PC-3 (cell line): ENCODE results near the gene ENOX2. TPM values are rescaled to one million over a fixed set of nuclear protein-coding genes. Genes with fewer than 3 reads are reported as not detected.
A peak's percentile ranks its signal among the peaks of the same experiment; 100 is the strongest.

ENCODE experiments used
- ATAC-seq: fragments of 200-7000 bp; cut with Tn5 transposase; 2 replicates; pipeline ENCODE4 v1.9.1; 2020; ENCODE audit warnings: mild to moderate bottlenecking, moderate library complexity
- BruUV-seq: library from RNA; stranded (reverse); fragments of 400-500 nt; replicated peaks from 2 replicates; lab custom pipeline; 2021; lab: Mats Ljungman, UMichigan
- CTCF ChIA-PET: fragments of 300-600 bp; sonication (Branson Sonifier 250); formaldehyde crosslinking; loops from one replicate; lab custom pipeline; 2022; ENCODE audit warnings: antibody characterized with exemption; lab: Charles Lee
- POLR2A ChIA-PET: fragments of 300-600 bp; sonication (Branson Sonifier 250); formaldehyde crosslinking; loops from one replicate; lab custom pipeline; 2022; ENCODE audit warnings: antibody characterized with exemption; ENCODE audit not compliant: unreplicated experiment; lab: Charles Lee
- DNase-seq: peaks from one replicate; pipeline ENCODE4 v3.0.0-alpha.2; 2015
- H2AFZ ChIP-seq: fragments of 300-600 bp; sonication (generic); 2 replicates; pipeline ENCODE4 v1.6.0; 2016; ENCODE audit warnings: antibody characterized with exemption, low read length
- H3F3A ChIP-seq: fragments of 300-600 bp; sonication (generic); one replicate; pipeline ENCODE4 v1.6.0; 2017; ENCODE audit warnings: antibody characterized with exemption, low read length, control low read depth, mild to moderate bottlenecking; ENCODE audit not compliant: unreplicated experiment
- H3K27ac ChIP-seq: fragments of 300-600 bp; sonication (generic); 2 replicates; pipeline ENCODE4 v1.5.1; 2016; ENCODE audit warnings: mild to moderate bottlenecking, low read length
- H3K27me3 ChIP-seq: fragments of 300-600 bp; sonication (generic); 2 replicates; pipeline ENCODE4 v1.6.1; 2016; ENCODE audit warnings: low read length, mixed read lengths
- H3K36me3 ChIP-seq: fragments of 300-600 bp; sonication (generic); 2 replicates; pipeline ENCODE4 v1.6.1; 2016; ENCODE audit warnings: low read depth, mixed run types, low read length, mixed read lengths
- H3K4me1 ChIP-seq: fragments of 300-600 bp; sonication (generic); 2 replicates; pipeline ENCODE4 v1.5.1; 2016; ENCODE audit warnings: low read length; ENCODE audit not compliant: insufficient read depth
- H3K4me2 ChIP-seq: fragments of 300-600 bp; sonication (generic); 2 replicates; pipeline ENCODE4 v1.6.0; 2016; ENCODE audit warnings: low read length
- H3K4me3 ChIP-seq: fragments of 300-600 bp; sonication (generic); 2 replicates; pipeline ENCODE4 v1.5.1; 2016; ENCODE audit warnings: mild to moderate bottlenecking, low read length, mixed read lengths
- H3K79me2 ChIP-seq: fragments of 300-600 bp; sonication (generic); 2 replicates; pipeline ENCODE4 v1.6.1; 2017; ENCODE audit warnings: low read length, mixed read lengths
- H3K9ac ChIP-seq: fragments of 300-600 bp; sonication (generic); 2 replicates; pipeline ENCODE4 v1.6.0; 2016; ENCODE audit warnings: mild to moderate bottlenecking, low read length
- H3K9me2 ChIP-seq: fragments of 300-600 bp; sonication (generic); replicated peaks from 2 replicates; pipeline ENCODE4 v1.6.1; 2016; ENCODE audit warnings: mixed run types, low read length, mixed read lengths
- H3K9me3 ChIP-seq: fragments of 300-600 bp; sonication (generic); 2 replicates; pipeline ENCODE4 v1.6.1; 2016; ENCODE audit warnings: low read length, mixed read lengths
- H4K20me1 ChIP-seq: fragments of 300-600 bp; sonication (generic); 2 replicates; pipeline ENCODE4 v1.6.1; 2016; ENCODE audit warnings: low read length, mixed read lengths
- EZH2 ChIP-seq: fragments of 300-600 bp; sonication (generic); IDR thresholded peaks from one replicate; pipeline ENCODE4 v1.6.1; 2017; ENCODE audit warnings: antibody characterized with exemption, mild to moderate bottlenecking, low read length; ENCODE audit not compliant: unreplicated experiment
- EZH2phosphoT487 ChIP-seq: fragments of 300-600 bp; sonication (generic); IDR thresholded peaks from 2 replicates; pipeline ENCODE4 v1.6.1; 2018; ENCODE audit warnings: mild to moderate bottlenecking, antibody characterized with exemption, low read length, borderline replicate concordance
- intact Hi-C: fragments of 100-400 bp; cut with micrococcal nuclease; formaldehyde crosslinking; loops from 2 replicates; pipeline ENCODE4 v1.9.0; 2023
- total RNA-seq: library from RNA; depleted of rRNA; stranded (reverse); fragments of >200 nt; gene quantifications from 2 replicates; pipeline ENCODE4 v1.2.3, GENCODE V29; 2014
- TF ChIP-seq, protein P1 (sequence below): fragments of 300-600 bp; sonication (generic); conservative IDR thresholded peaks from 2 replicates; pipeline ENCODE4 v1.5.1; 2017; ENCODE audit warnings: antibody characterized with exemption, low read depth, mild to moderate bottlenecking, low read length

Gene ENOX2
- total RNA-seq, 1 experiment from 2014 or later = 11.8 TPM

DNA sequence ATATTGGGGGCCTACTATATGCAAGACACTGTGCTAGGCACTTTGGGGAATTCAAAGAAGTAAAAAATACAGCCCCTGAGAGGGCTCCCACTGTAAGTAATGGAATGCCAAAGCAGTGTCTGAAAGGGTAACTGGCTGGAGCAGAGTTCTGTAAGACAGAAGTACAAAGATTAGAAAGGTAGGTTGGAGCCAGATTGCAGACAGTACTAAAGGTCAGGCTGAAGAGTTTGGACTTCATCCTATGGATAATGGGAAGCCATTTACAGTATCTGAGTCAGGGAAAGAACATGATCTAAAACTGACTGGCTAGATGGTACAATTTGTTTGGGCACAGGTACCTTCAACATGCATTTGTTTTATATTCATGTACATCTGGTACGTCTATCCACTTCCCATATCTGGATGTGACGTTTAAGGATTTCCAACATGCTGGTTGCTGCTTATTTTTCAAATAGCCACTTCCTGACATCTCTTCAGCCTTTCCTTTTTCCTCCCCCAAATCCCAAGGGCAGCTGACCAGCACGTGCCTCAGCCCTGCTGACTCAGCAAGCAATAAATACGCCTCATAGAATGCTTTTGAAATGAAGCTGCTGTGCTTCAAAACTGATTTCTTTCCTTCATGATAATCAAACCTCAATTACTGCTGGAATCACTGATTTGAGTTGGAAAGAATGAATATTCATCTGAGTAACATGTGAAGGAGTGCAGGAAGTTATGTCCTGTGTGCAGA lies 9.5 kb downstream of the ENOX2 start:
- TF ChIP-seq EZH2 = no peak
- no peak for TF ChIP-seq EZH2phosphoT487
- TF ChIP-seq, protein P1, sequence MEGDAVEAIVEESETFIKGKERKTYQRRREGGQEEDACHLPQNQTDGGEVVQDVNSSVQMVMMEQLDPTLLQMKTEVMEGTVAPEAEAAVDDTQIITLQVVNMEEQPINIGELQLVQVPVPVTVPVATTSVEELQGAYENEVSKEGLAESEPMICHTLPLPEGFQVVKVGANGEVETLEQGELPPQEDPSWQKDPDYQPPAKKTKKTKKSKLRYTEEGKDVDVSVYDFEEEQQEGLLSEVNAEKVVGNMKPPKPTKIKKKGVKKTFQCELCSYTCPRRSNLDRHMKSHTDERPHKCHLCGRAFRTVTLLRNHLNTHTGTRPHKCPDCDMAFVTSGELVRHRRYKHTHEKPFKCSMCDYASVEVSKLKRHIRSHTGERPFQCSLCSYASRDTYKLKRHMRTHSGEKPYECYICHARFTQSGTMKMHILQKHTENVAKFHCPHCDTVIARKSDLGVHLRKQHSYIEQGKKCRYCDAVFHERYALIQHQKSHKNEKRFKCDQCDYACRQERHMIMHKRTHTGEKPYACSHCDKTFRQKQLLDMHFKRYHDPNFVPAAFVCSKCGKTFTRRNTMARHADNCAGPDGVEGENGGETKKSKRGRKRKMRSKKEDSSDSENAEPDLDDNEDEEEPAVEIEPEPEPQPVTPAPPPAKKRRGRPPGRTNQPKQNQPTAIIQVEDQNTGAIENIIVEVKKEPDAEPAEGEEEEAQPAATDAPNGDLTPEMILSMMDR = no peak
- intact Hi-C loops = no loop called here
- no TSS peak for BruUV-seq
- no peaks in the 10 kb centered on the region for H3K4me1 ChIP-seq
- DNase-seq (no peak), ATAC-seq (no peak)
- no peaks in the 10 kb centered on the region for H3K79me2 ChIP-seq
- no peak overlapping the region for H3K4me3 ChIP-seq
- no peak overlapping the region for H2AFZ ChIP-seq
- no peak overlapping the region for H3K4me2 ChIP-seq
- ChIA-PET CTCF (no interaction called here), POLR2A (no interaction called here)
- no peaks in the 10 kb centered on the region for H4K20me1 ChIP-seq
- no peaks in the 10 kb centered on the region for H3F3A ChIP-seq
- H3K9me2 ChIP-seq = no peaks in the 10 kb centered on the region
- no peak overlapping the region for H3K27ac ChIP-seq
- no peak overlapping the region for H3K9ac ChIP-seq
- no peaks in the 10 kb centered on the region for H3K9me3 ChIP-seq
- H3K36me3 ChIP-seq = no peaks in the 10 kb centered on the region
- H3K27me3 ChIP-seq = no peaks in the 10 kb centered on the region

DNA sequence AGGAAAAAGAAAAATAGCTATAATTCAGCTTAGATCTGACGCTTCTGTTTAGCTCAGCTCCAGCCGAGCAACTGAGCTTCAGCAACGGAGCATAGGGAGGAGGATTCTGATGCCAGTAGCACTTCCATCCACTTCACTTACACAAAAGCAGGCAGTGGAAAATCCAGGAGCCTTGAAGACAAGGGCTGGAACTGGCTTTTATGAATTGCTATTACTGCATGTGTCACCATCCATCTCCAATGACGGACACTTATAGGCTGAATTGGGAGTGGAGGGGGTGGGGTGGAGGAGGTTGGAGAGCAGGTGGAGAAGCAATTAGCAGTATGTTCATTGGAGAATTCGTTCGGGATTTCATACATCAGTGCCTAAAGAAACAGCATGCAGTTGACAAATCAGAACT lies 15.6 kb downstream of the ENOX2 start:
- ATAC-seq (no peak), DNase-seq (no peak)
- BruUV-seq = no TSS peak
- H3K9me3 ChIP-seq = no peaks in the 10 kb centered on the region
- no peak overlapping the region for H3K27ac ChIP-seq
- no peak overlapping the region for H3K9ac ChIP-seq
- no peaks in the 10 kb centered on the region for H3K27me3 ChIP-seq
- H2AFZ ChIP-seq = no peak overlapping the region
- peaks cover 18% of the 10 kb centered on the region for H3K4me1 ChIP-seq
- TF ChIP-seq EZH2phosphoT487 (no peak), EZH2 (no peak)
- TF ChIP-seq, protein P1 = no peak
- ChIA-PET CTCF (no interaction called here), POLR2A (interaction anchor here (0.5 kb wide), 1 partner anchor 135 kb away, joined by 3 read pairs; no protein-coding TSS in a partner anchor)
- H3K4me3 ChIP-seq = no peak overlapping the region
- intact Hi-C loops = no loop called here
- no peaks in the 10 kb centered on the region for H4K20me1 ChIP-seq
- no peaks in the 10 kb centered on the region for H3F3A ChIP-seq
- no peak overlapping the region for H3K4me2 ChIP-seq
- no peaks in the 10 kb centered on the region for H3K9me2 ChIP-seq
- H3K36me3 ChIP-seq = no peaks in the 10 kb centered on the region
- no peaks in the 10 kb centered on the region for H3K79me2 ChIP-seq

DNA sequence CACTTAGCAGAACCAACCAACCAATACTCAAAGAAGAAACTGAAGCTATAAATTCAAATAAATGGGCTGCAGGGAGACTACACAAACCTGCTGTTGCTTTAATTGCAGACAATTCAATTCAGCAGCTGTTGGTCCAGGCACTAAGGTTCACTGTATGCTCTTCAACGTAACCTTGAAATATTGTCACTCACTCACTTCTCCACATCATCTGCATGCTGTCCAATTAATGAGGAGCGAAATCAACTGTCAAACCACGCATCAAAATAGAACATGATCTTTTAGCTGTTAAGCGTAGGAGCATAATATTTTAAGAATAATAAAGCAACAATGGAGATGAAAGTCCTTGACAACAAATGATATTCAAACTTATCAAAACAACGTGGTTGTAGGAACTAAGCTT lies 17.0 kb downstream of the ENOX2 start:
- Histone ChIP-seq H3K79me2 (no peaks in the 10 kb centered on the region), H3K4me1 (peaks cover 18% of the 10 kb centered on the region), H3K27ac (peak overlapping the region; percentile 59), H2AFZ (no peak overlapping the region), H3K4me2 (peak overlapping the region; percentile 46), H3F3A (no peaks in the 10 kb centered on the region), H3K9me2 (no peaks in the 10 kb centered on the region), H4K20me1 (no peaks in the 10 kb centered on the region), H3K4me3 (no peak overlapping the region), H3K36me3 (no peaks in the 10 kb centered on the region), H3K27me3 (no peaks in the 10 kb centered on the region), H3K9ac (no peak overlapping the region), H3K9me3 (no peaks in the 10 kb centered on the region)
- no peak; the same call in 1 of the 2 replicates for ATAC-seq
- no peak for TF ChIP-seq EZH2
- TF ChIP-seq, protein P1 = no peak
- POLR2A ChIA-PET = no interaction called here
- no TSS peak for BruUV-seq
- DNase-seq = no peak
- CTCF ChIA-PET = no interaction called here
- intact Hi-C loops = loop anchor here (2.0 kb wide), 2 partner anchors 17 to 113 kb away; partner anchors contain the start of gene ENOX2
